B cell (primary cell): ENCODE results near the gene SLC30A2. TPM values are rescaled to one million over a fixed set of nuclear protein-coding genes. Genes with fewer than 3 reads are reported as not detected.

Source experiments
- ATAC-seq: fragments of 200-7000 bp; cut with Tn5 transposase; one replicate; pipeline ENCODE4 v1.10.0; 2021; ENCODE audit warnings: low read depth, mild to moderate bottlenecking, moderate number of reproducible peaks, moderate library complexity
- CTCF ChIA-PET: fragments of 350-600 bp; sonication (Branson Sonifier 250); formaldehyde crosslinking; loops from one replicate; lab custom pipeline; 2021; ENCODE audit warnings: antibody characterized with exemption, inconsistent platforms; lab: Charles Lee
- POLR2A ChIA-PET: fragments of 350-600 bp; sonication (Branson Sonifier 250); formaldehyde crosslinking; loops from one replicate; lab custom pipeline; 2021; ENCODE audit warnings: antibody characterized with exemption; lab: Charles Lee
- DNase-seq: peaks from one replicate; pipeline ENCODE4 v3.0.0; 2013
- H2AFZ ChIP-seq: 2 replicates; pipeline ENCODE4 v1.6.1; 2012; ENCODE audit warnings: mild to moderate bottlenecking, low read depth, low read length; ENCODE audit not compliant: insufficient read depth, poor library complexity, severe bottlenecking
- H3K27ac ChIP-seq, 2 donors: 1 replicate in 1 of 2; 2 replicates in 1 of 2; pipeline ENCODE4 v1.5.1; 2012 to 2013; ENCODE audit warnings: low read length in 2 of 2, mild to moderate bottlenecking in 2 of 2, moderate library complexity in 1 of 2
- H3K27me3 ChIP-seq, 4 experiments: fragments of 200-600 bp in 1 of 4; sonication (generic) in 1 of 4; replicated peaks in 1 of 4; 1 replicate in 2 of 4; 2 replicates in 2 of 4; pipeline versions ENCODE4 v1.6.1 to v1.7.0; 2013 to 2016; ENCODE audit warnings: low read length in 3 of 4, mild to moderate bottlenecking in 2 of 4, mixed read lengths in 1 of 4, moderate library complexity in 1 of 4; ENCODE audit not compliant: insufficient read depth in 4 of 4, control insufficient read depth in 3 of 4; ENCODE audit errors: control extremely low read depth in 1 of 4
- H3K36me3 ChIP-seq, 2 experiments: replicated peaks in 1 of 2; 1 replicate in 1 of 2; 2 replicates in 1 of 2; pipeline versions ENCODE4 v1.6.1 to v1.7.1; 2013; ENCODE audit warnings: low read length in 1 of 2; ENCODE audit not compliant: insufficient read depth in 2 of 2, control insufficient read depth in 1 of 2; ENCODE audit errors: control extremely low read depth in 1 of 2, extremely low read depth in 1 of 2
- H3K4me1 ChIP-seq, 2 donors: fragments of 200-600 bp in 1 of 2; sonication (generic) in 1 of 2; 1 replicate in 1 of 2; 2 replicates in 1 of 2; pipeline versions ENCODE4 v1.5.1 to v1.6.1; 2013 to 2017; ENCODE audit warnings: low read length in 2 of 2; ENCODE audit not compliant: control insufficient read depth in 2 of 2, insufficient read depth in 2 of 2
- H3K4me2 ChIP-seq: replicated peaks from 2 replicates; pipeline ENCODE3; 2012; ENCODE audit warnings: mild to moderate bottlenecking, low read depth, low read length; ENCODE audit not compliant: poor library complexity, severe bottlenecking
- H3K4me3 ChIP-seq, 5 experiments: fragments of 200-600 bp in 1 of 5; sonication (generic) in 1 of 5; 1 replicate in 3 of 5; 2 replicates in 2 of 5; pipeline versions ENCODE4 v1.5.1 to v1.7.0; 2011 to 2016; ENCODE audit warnings: low read length in 4 of 5, mild to moderate bottlenecking in 4 of 5, low read depth in 2 of 5, control low read depth in 1 of 5, moderate library complexity in 1 of 5; ENCODE audit not compliant: insufficient read depth in 1 of 5; ENCODE audit errors: control extremely low read depth in 1 of 5, extremely low read depth in 1 of 5
- H3K79me2 ChIP-seq: fragments of 200-600 bp; sonication (generic); one replicate; pipeline ENCODE4 v1.6.0; 2016; ENCODE audit warnings: low read length; ENCODE audit not compliant: control insufficient read depth, insufficient read depth
- H3K9ac ChIP-seq: fragments of 200-600 bp; sonication (generic); 2 replicates; pipeline ENCODE4 v1.6.1; 2017; ENCODE audit warnings: mild to moderate bottlenecking, low read length, moderate library complexity
- H3K9me3 ChIP-seq, 3 donors: one replicate each; pipeline versions ENCODE4 v1.6.1 to v1.7.1; 2013; ENCODE audit warnings: low read length in 2 of 3; ENCODE audit not compliant: control insufficient read depth in 2 of 3, insufficient read depth in 1 of 3; ENCODE audit errors: control extremely low read depth in 1 of 3
- H4K20me1 ChIP-seq: 2 replicates; pipeline ENCODE4 v1.6.0; 2012; ENCODE audit warnings: mild to moderate bottlenecking, low read length; ENCODE audit not compliant: insufficient read depth, control insufficient read depth, poor library complexity, severe bottlenecking
- H3K27ac Mint-ChIP-seq: one replicate; pipeline ENCODE4 v1.8.0; 2021; ENCODE audit warnings: mixed read lengths
- H3K27me3 Mint-ChIP-seq: one replicate; pipeline ENCODE4 v1.8.0; 2021; ENCODE audit warnings: mixed read lengths
- H3K4me1 Mint-ChIP-seq: one replicate; pipeline ENCODE4 v1.8.0; 2021; ENCODE audit warnings: mixed read lengths
- H3K4me3 Mint-ChIP-seq: one replicate; pipeline ENCODE4 v1.8.0; 2021; ENCODE audit warnings: mixed read lengths
- H3K9me3 Mint-ChIP-seq: one replicate; pipeline ENCODE4 v1.8.0; 2022; ENCODE audit warnings: mixed read lengths; ENCODE audit not compliant: insufficient read depth
- EZH2 ChIP-seq: IDR thresholded peaks from 2 replicates; pipeline ENCODE4 v1.6.1; 2012; ENCODE audit warnings: borderline replicate concordance, low read depth, mild to moderate bottlenecking, moderate library complexity, low read length; ENCODE audit not compliant: insufficient read depth, poor library complexity, severe bottlenecking
- WGBS: methylation state at CpG from one replicate; pipeline ENCODE4 v1.1.5; 2013; ENCODE audit warnings: missing lambda C conversion rate; ENCODE audit not compliant: insufficient coverage; 5-methylcytosine and 5-hydroxymethylcytosine counted together
- intact Hi-C: fragments of 100-400 bp; cut with micrococcal nuclease; formaldehyde crosslinking; loops from one replicate; pipeline ENCODE4 v1.10.0; 2022
- polyA plus RNA-seq: library from polyadenylated mRNA; depleted of rRNA; stranded (reverse); fragments of >200 nt; gene quantifications from 2 replicates; pipeline ENCODE4 v1.2.3, GENCODE V29; 2012
- total RNA-seq, 2 donors: library from RNA; stranded (reverse); fragments of 120-200 nt in 1 of 2; gene quantifications; 1 replicate in 1 of 2; 2 replicates in 1 of 2; pipeline versions ENCODE4 v1.2.3 to v1.2.4, GENCODE V29; 2013 to 2022
- TF ChIP-seq, protein P1 (sequence below): fragments of 200-600 bp; IDR thresholded peaks from one replicate; pipeline ENCODE4 v1.8.0; 2022; ENCODE audit warnings: antibody characterized with exemption, mild to moderate bottlenecking

The SLC30A2 gene
- total and polyA plus RNA-seq, 2 donors (not counting 1 experiment from before 2014, with no cell fraction given) = not detected

DNA sequence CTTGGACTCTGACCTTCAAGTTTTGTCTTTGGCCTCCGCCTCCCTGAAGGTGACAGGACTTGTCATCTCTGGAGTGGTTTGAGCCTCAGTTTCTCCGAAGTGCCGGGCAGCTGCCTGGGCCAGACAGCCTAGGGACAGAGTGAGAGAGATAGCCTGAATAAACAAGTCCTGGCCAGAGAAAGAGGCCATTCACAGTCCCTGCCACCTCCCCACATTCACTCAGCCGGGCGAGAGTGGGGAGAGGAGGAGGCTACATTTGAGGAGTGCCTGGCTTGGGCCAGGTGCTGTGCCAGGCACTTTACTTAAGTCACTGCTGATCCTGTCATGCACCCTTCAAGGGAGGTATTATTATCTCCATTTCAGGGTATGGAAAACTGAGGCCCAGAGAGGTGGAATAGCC is 20.9 kb downstream of the SLC30A2 start:
- Mint-ChIP-seq H3K4me3 (no peak overlapping the region), H3K9me3 (no peaks in the 10 kb centered on the region), H3K27ac (no peak overlapping the region), H3K4me1 (no peaks in the 10 kb centered on the region), H3K27me3 (peaks cover 8% of the 10 kb centered on the region)
- Histone ChIP-seq H2AFZ (no peak overlapping the region), H3K4me3 (no peak overlapping the region), H3K79me2 (no peaks in the 10 kb centered on the region), H3K27ac (no peak overlapping the region), H3K36me3 (no peaks in the 10 kb centered on the region), H3K9me3 (no peaks in the 10 kb centered on the region), H3K9ac (no peak overlapping the region), H3K4me1 (no peaks in the 10 kb centered on the region), H3K27me3 (peaks cover 0 to 3% (median 0%) of the 10 kb centered on the region in 4 experiments), H4K20me1 (no peaks in the 10 kb centered on the region), H3K4me2 (no peak overlapping the region)
- WGBS = 82% methylated on average over 1 of the region's 5 CpGs
- ATAC-seq (no peak), DNase-seq (no peak)
- no peak for TF ChIP-seq EZH2
- TF ChIP-seq, protein P1, sequence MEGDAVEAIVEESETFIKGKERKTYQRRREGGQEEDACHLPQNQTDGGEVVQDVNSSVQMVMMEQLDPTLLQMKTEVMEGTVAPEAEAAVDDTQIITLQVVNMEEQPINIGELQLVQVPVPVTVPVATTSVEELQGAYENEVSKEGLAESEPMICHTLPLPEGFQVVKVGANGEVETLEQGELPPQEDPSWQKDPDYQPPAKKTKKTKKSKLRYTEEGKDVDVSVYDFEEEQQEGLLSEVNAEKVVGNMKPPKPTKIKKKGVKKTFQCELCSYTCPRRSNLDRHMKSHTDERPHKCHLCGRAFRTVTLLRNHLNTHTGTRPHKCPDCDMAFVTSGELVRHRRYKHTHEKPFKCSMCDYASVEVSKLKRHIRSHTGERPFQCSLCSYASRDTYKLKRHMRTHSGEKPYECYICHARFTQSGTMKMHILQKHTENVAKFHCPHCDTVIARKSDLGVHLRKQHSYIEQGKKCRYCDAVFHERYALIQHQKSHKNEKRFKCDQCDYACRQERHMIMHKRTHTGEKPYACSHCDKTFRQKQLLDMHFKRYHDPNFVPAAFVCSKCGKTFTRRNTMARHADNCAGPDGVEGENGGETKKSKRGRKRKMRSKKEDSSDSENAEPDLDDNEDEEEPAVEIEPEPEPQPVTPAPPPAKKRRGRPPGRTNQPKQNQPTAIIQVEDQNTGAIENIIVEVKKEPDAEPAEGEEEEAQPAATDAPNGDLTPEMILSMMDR = no peak
- CTCF ChIA-PET = no interaction called here
- intact Hi-C loops = no loop called here
- POLR2A ChIA-PET = no interaction called here

DNA sequence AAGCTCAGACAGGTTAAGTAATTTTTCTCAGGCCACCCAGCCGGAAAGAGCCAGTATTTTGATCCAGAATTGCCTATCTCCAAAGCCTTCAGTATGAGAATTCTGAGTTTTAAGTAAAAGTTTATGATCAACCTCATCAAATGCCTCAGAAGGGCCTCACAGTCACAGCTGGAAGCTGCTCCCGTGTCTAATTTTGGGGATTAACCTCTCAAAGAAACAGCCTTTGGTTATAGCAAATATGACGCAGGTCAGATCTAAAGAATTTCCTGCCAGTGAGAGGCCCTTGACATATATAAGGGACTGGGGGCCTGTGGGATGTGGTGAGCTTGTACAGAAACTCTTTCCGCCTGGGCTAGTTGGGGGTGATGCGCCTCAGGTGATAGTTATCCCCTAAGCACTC is 22.1 kb downstream of the SLC30A2 start:
- Histone ChIP-seq H3K4me3 (no peak overlapping the region), H3K27ac (no peak overlapping the region), H2AFZ (no peak overlapping the region), H3K4me2 (no peak overlapping the region), H3K27me3 (peaks cover 0 to 3% (median 0%) of the 10 kb centered on the region in 4 experiments), H3K36me3 (no peaks in the 10 kb centered on the region), H4K20me1 (no peaks in the 10 kb centered on the region), H3K4me1 (no peaks in the 10 kb centered on the region), H3K9ac (no peak overlapping the region), H3K79me2 (no peaks in the 10 kb centered on the region), H3K9me3 (no peaks in the 10 kb centered on the region)
- Mint-ChIP-seq H3K27ac (no peak overlapping the region), H3K27me3 (peaks cover 8% of the 10 kb centered on the region), H3K4me1 (no peaks in the 10 kb centered on the region), H3K9me3 (no peaks in the 10 kb centered on the region), H3K4me3 (no peak overlapping the region)
- ATAC-seq (no peak), DNase-seq (no peak)
- ChIA-PET POLR2A (no interaction called here), CTCF (no interaction called here)
- intact Hi-C loops = no loop called here
- no peak for TF ChIP-seq EZH2
- TF ChIP-seq, protein P1 = no peak
- WGBS = 80% methylated on average over 1 of the region's 5 CpGs
